ENCODE data around the gene RNF39. TPM values are rescaled to one million over a fixed set of nuclear protein-coding genes. Genes with fewer than 3 reads are reported as not detected.
"Not testable (repeated sequence)": the region's sequence is repeated elsewhere in the genome, so short reads cannot be mapped to it uniquely, and the experiment has no call there.

Gene RNF39
- total RNA-seq, 2 donors from 2014 or later, result 0.93 to 1.6 TPM

DNA sequence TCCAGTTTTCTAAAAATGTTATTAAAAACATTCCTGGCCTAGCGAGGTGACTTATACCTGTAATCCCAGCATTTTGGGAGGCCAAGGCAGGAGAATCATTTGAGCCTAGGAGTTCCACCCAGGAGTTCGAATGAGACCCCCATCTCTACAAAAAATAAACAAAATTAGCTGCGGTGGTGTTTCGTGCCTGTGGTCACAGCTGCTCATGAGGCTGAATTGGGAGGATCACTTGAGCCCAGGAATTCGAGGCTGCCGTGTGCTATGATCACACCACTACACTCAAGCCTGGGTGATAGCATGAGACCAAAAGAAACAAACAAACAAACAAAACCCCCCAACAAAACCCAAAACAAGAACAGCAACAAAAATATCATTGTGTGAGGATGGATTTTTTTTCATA is 34.3 kb downstream of the RNF39 start:
- no peaks in the 10 kb centered on the region for H3K9me3 ChIP-seq
- H3K4me1 ChIP-seq, result no peaks in the 10 kb centered on the region
- no peak for DNase-seq
- no peak overlapping the region for H3K9ac ChIP-seq (ENCODE audit: low read depth in 2 of 2, low read length in 2 of 2)
- no peaks in the 10 kb centered on the region for H3K27me3 ChIP-seq
- no peak overlapping the region for H3K4me3 ChIP-seq
- intact Hi-C loops (cut with DNase I), result no loop called here
- TF ChIP-seq, protein P1, sequence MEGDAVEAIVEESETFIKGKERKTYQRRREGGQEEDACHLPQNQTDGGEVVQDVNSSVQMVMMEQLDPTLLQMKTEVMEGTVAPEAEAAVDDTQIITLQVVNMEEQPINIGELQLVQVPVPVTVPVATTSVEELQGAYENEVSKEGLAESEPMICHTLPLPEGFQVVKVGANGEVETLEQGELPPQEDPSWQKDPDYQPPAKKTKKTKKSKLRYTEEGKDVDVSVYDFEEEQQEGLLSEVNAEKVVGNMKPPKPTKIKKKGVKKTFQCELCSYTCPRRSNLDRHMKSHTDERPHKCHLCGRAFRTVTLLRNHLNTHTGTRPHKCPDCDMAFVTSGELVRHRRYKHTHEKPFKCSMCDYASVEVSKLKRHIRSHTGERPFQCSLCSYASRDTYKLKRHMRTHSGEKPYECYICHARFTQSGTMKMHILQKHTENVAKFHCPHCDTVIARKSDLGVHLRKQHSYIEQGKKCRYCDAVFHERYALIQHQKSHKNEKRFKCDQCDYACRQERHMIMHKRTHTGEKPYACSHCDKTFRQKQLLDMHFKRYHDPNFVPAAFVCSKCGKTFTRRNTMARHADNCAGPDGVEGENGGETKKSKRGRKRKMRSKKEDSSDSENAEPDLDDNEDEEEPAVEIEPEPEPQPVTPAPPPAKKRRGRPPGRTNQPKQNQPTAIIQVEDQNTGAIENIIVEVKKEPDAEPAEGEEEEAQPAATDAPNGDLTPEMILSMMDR (IDR thresholded peaks at IDR 0.05), result no peak
- H3K36me3 ChIP-seq, result no peaks in the 10 kb centered on the region
- no peak overlapping the region for H3K27ac ChIP-seq

GRCh38 chr6:30037182-30037788 is 38.3 kb downstream of the RNF39 start:
- no peak overlapping the region for H3K9ac ChIP-seq (ENCODE audit: low read depth in 2 of 2, low read length in 2 of 2)
- TF ChIP-seq, protein P1 (IDR thresholded peaks at IDR 0.05), result peak; percentile 37
- no peak for DNase-seq
- H3K27me3 ChIP-seq, result no peaks in the 10 kb centered on the region
- intact Hi-C loops (cut with DNase I), result no loop called here
- H3K27ac ChIP-seq, result no peak overlapping the region
- no peaks in the 10 kb centered on the region for H3K36me3 ChIP-seq
- H3K9me3 ChIP-seq, result no peaks in the 10 kb centered on the region
- H3K4me1 ChIP-seq, result no peaks in the 10 kb centered on the region
- H3K4me3 ChIP-seq, result no peak overlapping the region

DNA sequence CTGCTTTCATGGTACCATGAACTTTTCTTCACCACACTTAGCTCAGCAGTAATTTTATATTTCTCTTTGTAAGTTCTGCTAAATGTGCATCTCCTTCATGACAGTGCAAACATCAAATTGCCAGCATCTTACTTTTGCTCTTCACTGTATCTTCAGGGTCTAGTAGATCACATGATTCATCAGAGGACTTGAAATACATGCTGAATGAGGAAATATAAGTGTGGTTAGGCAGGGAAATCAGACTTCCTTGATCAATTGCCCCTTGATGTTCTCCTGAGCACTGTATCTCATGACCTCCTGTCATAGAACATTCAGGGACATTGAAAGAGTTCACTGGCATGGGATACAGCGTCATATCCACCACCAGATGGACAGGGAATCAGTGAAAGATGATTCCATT is 39.8 kb downstream of the RNF39 start:
- no peak for DNase-seq
- H3K9me3 ChIP-seq, result no peaks in the 10 kb centered on the region
- no peak overlapping the region for H3K4me3 ChIP-seq
- H3K36me3 ChIP-seq, result no peaks in the 10 kb centered on the region
- TF ChIP-seq, protein P1 (IDR thresholded peaks at IDR 0.05), result no peak
- no peaks in the 10 kb centered on the region for H3K27me3 ChIP-seq
- no peak overlapping the region for H3K27ac ChIP-seq
- H3K9ac ChIP-seq (ENCODE audit: low read depth in 2 of 2, low read length in 2 of 2), result no peak overlapping the region
- intact Hi-C loops (cut with DNase I), result no loop called here
- no peaks in the 10 kb centered on the region for H3K4me1 ChIP-seq

GRCh38 chr6:30033440-30033839 is 42.1 kb downstream of the RNF39 start:
- DNase-seq; H3K27me3 ChIP-seq; H3K27ac ChIP-seq; H3K9me3 ChIP-seq; H3K36me3 ChIP-seq; H3K4me3 ChIP-seq; intact Hi-C loops (cut with DNase I); H3K9ac ChIP-seq (ENCODE audit: low read depth in 2 of 2, low read length in 2 of 2); H3K4me1 ChIP-seq: not testable (repeated sequence)

DNA sequence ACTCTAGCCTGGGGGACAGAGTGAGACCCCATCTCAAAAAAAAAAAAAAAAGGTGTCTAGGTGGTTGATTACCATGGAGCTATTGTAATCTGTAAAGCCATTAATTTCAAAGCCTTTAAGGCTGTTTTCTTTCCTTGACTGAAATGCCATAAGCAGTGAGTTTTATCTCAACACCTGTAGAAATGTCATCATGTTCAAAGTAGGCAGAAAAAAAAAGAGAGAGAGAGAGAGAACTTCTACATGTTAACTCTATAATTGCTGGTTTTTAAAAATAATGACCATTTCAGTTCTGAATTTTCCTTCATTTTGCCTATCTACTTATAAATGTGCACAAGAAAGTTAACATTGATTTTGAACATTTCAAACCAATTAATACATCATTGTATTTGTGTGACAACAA is 44.2 kb downstream of the RNF39 start:
- no peaks in the 10 kb centered on the region for H3K36me3 ChIP-seq
- H3K27me3 ChIP-seq, result no peaks in the 10 kb centered on the region
- TF ChIP-seq, protein P1 (IDR thresholded peaks at IDR 0.05), result no peak
- H3K4me3 ChIP-seq, result no peak overlapping the region
- H3K27ac ChIP-seq, result no peak overlapping the region
- H3K4me1 ChIP-seq, result no peaks in the 10 kb centered on the region
- intact Hi-C loops (cut with DNase I), result no loop called here
- DNase-seq, result no peak
- no peak overlapping the region for H3K9ac ChIP-seq (ENCODE audit: low read depth in 2 of 2, low read length in 2 of 2)
- H3K9me3 ChIP-seq, result no peaks in the 10 kb centered on the region

GRCh38 chr6:30029588-30029987 is 46.0 kb downstream of the RNF39 start:
- Histone ChIP-seq H3K4me1 (no peaks in the 10 kb centered on the region), H3K27me3 (no peaks in the 10 kb centered on the region), H3K36me3 (no peaks in the 10 kb centered on the region), H3K9me3 (no peaks in the 10 kb centered on the region), H3K4me3 (no peak overlapping the region), H3K9ac (ENCODE audit: low read depth in 2 of 2, low read length in 2 of 2) (no peak overlapping the region), H3K27ac (no peak overlapping the region)
- TF ChIP-seq, protein P1 (IDR thresholded peaks at IDR 0.05), result no peak
- intact Hi-C loops (cut with DNase I), result no loop called here
- DNase-seq, result no peak

Data from colonic mucosa (tissue), 4 donors.